K562 (cell line): ENCODE results near the gene PTPRT. TPM values are rescaled to one million over a fixed set of nuclear protein-coding genes. Genes with fewer than 3 reads are reported as not detected.

Experiments
- CHD7 ChIP-seq: fragments of 200-600 bp; sonication (generic); IDR thresholded peaks from one replicate; pipeline ENCODE4 v1.6.1; 2012; ENCODE audit warnings: mild to moderate bottlenecking, low read depth, low read length, inconsistent platforms
- HDAC3 ChIP-seq: fragments of 450-650 bp; IDR thresholded peaks from 2 replicates; pipeline ENCODE4 v1.6.1; 2018; ENCODE audit warnings: borderline replicate concordance, mild to moderate bottlenecking, moderate library complexity; ENCODE audit not compliant: partially characterized antibody
- PYGO2 ChIP-seq: fragments of 450-650 bp; IDR thresholded peaks from 2 replicates; pipeline ENCODE4 v1.6.1; 2016; ENCODE audit warnings: mild to moderate bottlenecking, missing genetic modification characterization, moderate library complexity, missing compliant biosample characterization
- polyA plus RNA-seq, 8 experiments: library from polyadenylated mRNA; depleted of rRNA in 4 of 8; stranded (reverse) in 5 of 8; unstranded in 3 of 8; fragments of >200 nt; fragmentation: Nextera tagmentation in 2 of 8; fragmentation: Illumina TruSeq in 1 of 8; extraction: Ambion mirVana in 2 of 8; extraction: Trizol in 1 of 8; gene quantifications; 2 replicates each; pipeline versions ENCODE4 v1.2.1 to v1.2.3, GENCODE V29; 2011 to 2014; ENCODE audit warnings: inconsistent platforms in 1 of 8, missing spikeins in 1 of 8
- total RNA-seq, 7 experiments: library from RNA; depleted of rRNA in 6 of 7; stranded (reverse); fragments of >200 nt in 6 of 7; fragmentation: Illumina TruSeq in 2 of 7; extraction: Trizol in 2 of 7; gene quantifications; 2 replicates each; pipeline versions ENCODE4 v1.2.1 to v1.2.3, GENCODE V29; 2011 to 2021; ENCODE audit warnings: low replicate concordance in 1 of 7

Gene PTPRT
- total and polyA plus RNA-seq, 9 of the 15 experiments (the other 6 are each of a cell fraction or from before 2014, with no cell fraction given): not detected

- TF ChIP-seq CHD7: no peak
- TF ChIP-seq PYGO2 (tag): no peak
- TF ChIP-seq HDAC3: no peak
Observed at GRCh38 chr20:43190332-43190953, 737 bp upstream of the PTPRT start (continued).
